ENCODE measurements around the gene LPGAT1.

Gene LPGAT1

DNA sequence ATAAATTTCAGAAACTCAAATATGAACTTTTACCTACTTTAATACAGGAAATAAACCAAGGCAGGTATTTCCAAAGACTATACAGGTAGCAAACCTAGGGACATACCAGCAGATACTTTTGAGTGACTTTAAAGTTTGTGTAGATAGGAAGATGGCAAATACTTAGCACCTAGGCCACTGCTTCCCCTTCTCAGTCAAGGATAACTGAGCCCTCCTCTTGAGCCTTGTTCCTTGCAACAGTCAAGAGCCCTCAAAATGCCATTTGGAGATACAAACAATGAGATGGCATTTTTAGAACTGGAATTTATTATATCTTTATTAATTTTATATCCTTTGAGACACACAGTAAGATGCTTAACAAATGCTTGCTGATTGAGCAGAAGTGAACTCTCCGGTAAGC lies 65.9 kb downstream of the LPGAT1 start:
- no peak overlapping the region for H3K4me3 ChIP-seq (ENCODE audit: low read depth, low read length)

- no peak overlapping the region for H3K4me3 ChIP-seq (ENCODE audit: low read depth, low read length)
Measured at GRCh38 chr1:211762206-211762605, 68.4 kb downstream of the LPGAT1 start.

DNA sequence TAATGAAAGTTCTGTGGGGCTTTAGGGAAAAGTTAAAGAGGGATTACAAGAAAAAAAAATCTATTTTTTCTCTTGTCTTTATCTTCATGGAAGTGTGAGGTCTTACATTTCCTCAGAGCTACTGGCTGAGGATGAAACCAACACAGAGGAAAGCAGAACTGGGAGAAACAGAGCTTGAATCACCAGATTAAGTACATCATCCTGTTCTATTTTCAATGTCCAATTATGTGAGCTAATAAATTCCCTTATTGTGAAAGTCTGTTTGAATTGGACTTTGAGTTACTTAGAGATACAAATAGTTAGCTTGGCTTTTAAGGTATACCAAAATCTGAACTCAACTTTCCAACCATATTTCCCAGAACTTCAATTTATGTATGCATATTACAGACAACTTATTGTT lies 69.2 kb downstream of the LPGAT1 start:
- H3K4me3 ChIP-seq (ENCODE audit: low read depth, low read length), result no peak overlapping the region

- no peak overlapping the region for H3K4me3 ChIP-seq (ENCODE audit: low read depth, low read length)
Measured at GRCh38 chr1:211756471-211757020, 74.0 kb downstream of the LPGAT1 start.

DNA sequence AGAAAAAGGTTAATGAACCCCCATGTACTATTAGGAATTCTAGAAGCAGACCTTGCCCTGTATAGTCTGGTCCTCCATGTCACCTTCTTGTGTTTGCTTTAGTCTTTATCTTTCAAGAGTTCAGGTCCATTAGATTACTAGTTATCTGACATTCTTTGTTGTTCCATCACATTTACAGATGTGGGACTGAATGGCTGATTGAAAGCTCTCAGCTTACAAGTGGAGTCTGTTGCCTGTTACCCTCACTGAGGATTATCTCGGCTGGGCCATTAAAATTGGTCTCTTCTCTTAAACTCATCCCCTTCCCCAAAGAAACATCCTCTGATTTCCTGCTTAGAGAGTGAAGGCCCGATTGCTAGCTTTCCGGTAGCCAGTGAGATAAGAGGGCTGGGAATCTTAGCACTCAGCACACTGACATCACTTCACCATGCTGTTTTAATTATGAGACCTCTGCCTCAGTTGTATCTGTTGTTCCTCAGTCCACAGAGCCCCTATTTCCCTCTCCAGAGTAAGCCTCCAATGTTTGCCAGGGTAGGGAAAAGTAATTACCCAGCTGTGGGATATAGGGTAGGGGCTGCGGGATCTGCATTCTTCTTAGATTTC lies 76.8 kb downstream of the LPGAT1 start:
- H3K4me3 ChIP-seq (ENCODE audit: low read depth, low read length), result no peak overlapping the region

- no peak overlapping the region for H3K4me3 ChIP-seq (ENCODE audit: low read depth, low read length)
Measured at GRCh38 chr1:211752951-211753486, 77.5 kb downstream of the LPGAT1 start.

- no peak overlapping the region for H3K4me3 ChIP-seq (ENCODE audit: low read depth, low read length)
Measured at GRCh38 chr1:211752317-211752716, 78.2 kb downstream of the LPGAT1 start.

GRCh38 chr1:211751438-211751837 lies 79.1 kb downstream of the LPGAT1 start:
- H3K4me3 ChIP-seq (ENCODE audit: low read depth, low read length), result no peak overlapping the region

DNA sequence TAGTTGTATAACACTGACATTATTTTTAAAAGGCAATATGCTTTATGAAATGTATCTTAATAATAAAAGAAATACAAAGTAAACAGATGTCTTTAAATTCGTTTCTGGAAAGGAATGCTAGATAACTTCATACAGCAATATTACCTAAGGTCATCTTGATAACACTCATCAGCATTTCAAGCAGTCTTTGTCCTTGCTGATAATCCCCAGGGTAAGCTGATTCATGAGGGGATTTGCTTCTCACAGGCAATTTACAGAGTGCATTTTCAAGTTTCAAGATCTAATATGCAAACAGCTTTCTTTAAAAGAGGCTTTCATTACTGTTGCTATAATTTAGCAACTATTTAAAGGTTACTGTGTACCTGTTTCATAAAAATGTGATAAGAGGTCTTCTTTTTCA lies 80.0 kb downstream of the LPGAT1 start:
- H3K4me3 ChIP-seq (ENCODE audit: low read depth, low read length), result no peak overlapping the region

GRCh38 chr1:211749251-211749650 lies 81.3 kb downstream of the LPGAT1 start:
- no peak overlapping the region for H3K4me3 ChIP-seq (ENCODE audit: low read depth, low read length)

DNA sequence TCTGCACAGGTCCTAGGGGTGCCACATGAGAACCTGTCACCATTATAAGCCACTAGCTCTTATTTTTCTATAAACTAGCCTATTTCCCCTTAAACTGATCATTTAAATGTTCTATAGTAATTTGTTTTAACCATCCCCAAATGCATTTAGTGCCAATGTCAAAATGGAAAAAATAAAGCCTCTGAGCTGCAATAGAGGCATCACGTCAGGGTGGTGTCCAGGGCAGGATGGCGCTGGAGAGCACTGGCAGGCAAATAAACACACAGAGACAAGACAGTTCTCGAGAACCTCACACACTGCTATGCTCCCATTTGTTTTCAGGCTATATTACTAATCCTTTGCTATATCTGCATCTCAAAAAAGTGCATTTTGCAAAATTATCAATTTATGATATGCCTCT lies 81.8 kb downstream of the LPGAT1 start:
- H3K4me3 ChIP-seq (ENCODE audit: low read depth, low read length), result no peak overlapping the region

DNA sequence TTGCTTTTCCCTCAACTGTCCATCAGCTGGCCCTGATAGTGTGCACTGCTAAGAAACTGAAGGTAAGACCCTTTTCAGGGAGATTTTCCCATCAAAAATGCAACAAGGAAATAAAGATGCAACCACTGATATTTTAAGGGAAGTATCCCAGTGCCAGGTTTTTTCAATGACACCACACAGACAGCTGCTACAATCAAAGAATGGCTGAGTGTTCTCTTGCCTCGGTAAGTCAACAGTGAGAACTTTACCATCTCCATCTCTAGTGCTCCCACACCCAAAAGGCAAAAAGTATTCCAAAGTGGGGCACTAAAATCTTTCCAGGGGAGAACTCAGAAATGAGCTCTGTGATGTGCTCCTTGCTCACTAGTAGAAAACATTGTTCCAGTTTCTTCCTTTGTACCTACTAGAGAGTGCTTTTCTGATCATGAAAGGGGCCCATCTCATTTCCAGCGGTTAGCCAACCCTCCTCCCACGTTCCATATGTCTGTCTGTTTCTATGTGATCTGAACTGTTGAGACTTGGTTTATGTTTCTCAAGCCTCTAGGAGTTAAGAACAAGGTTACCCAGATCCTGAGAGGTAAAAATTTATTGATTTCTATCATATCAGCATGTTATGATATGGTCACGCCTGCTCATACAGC lies 87.6 kb downstream of the LPGAT1 start:
- no peak overlapping the region for H3K4me3 ChIP-seq (ENCODE audit: low read depth, low read length)

DNA sequence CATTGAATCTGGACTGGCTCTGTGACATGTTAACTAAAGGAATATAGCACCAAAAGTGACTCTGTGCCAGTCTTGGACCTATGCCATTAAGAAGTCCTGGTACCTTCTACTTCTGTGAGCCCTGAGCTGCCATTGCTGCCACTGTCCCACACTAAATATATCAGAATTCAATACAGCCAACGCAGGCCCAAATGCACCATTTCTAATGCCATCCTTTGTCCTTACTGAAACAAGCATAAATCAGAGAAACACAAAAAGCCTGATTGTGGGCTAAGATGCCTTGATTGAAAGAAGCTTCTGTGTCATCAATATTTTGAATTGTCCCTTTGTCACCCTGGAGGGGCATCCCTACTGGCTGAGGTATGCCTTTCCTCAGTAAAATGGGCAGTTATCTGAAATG lies 88.3 kb downstream of the LPGAT1 start:
- H3K4me3 ChIP-seq (ENCODE audit: low read depth, low read length), result no peak overlapping the region

DNA sequence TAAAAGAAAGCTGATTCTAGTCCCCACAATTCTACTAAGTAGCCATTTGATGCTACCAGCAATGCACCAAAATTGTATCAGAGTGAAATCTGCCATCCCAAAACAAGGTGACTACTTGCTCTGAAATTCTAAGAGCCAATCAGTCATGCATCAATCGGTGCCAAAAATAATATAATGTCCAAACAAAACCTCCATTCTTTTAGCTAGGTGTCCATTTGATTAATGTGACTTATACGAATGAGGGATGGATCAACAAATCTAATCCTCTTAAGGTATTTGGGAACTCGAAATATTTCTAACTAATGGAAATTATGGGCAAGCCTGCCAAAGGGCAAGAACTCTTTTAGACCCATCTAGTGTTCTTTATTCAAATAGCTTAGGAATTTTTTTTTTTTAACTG lies 88.8 kb downstream of the LPGAT1 start:
- H3K4me3 ChIP-seq (ENCODE audit: low read depth, low read length), result no peak overlapping the region

DNA sequence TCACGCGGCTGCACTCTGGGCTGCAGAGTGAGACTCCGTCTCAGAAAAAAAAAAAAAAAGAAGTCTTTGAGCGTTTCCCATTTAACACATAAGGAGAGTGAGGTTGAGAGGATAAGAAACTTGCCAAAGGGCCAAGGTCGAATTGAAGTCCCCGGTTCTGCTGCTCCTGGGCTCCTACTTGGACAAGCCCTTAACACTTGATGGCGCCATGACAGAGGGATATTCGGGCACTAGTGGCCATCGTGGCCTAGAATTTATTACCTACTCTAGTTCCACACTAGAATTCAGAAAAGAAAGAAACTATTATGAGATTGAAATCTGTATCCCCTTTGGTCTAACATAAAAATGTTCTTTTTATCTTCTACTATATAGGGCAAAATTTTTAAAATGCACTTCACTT lies 89.4 kb downstream of the LPGAT1 start:
- H3K4me3 ChIP-seq (ENCODE audit: low read depth, low read length), result no peak overlapping the region

DNA sequence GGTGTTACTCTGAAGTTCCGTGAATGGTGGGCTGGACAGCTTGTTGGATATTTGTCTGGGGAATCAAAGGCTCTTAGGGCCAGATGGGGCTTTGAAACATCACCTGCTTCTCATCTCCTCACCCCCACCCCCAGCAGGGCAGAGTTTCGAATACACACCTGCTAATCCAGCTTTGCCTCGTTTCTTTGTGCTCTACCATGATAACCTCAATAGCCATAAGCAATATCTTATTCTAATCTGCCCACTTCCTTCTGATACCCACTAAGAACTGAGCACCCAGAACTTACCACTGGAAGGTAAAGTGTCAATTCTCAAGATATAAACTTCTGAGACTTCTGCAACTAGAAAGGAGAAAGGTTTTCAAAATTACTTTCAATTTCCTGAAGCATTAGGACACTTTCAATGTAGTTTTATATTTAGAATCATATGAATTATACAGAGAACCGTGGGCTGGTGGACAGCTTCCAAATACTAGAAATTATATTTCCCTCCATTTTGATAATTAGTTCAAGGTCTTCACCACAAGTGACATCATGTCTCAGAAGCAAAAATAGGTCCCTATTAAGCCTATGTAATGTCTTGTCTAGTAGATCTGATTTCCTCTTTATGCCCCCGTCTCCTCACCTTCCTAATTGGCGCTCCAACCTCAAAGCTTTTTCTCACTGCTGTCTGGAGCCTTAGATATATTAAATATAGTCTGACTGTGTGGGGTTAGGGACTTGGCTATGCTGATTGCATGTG lies 90.7 kb downstream of the LPGAT1 start:
- no peak overlapping the region for H3K4me3 ChIP-seq (ENCODE audit: low read depth, low read length)

GRCh38 chr1:211738691-211739301 lies 91.8 kb downstream of the LPGAT1 start:
- no peak overlapping the region for H3K4me3 ChIP-seq (ENCODE audit: low read depth, low read length)

- H3K4me3 ChIP-seq (ENCODE audit: low read depth, low read length), result no peak overlapping the region
Measured at GRCh38 chr1:211738096-211738690, 92.4 kb downstream of the LPGAT1 start.

- no peak overlapping the region for H3K4me3 ChIP-seq (ENCODE audit: low read depth, low read length)
Measured at GRCh38 chr1:211737115-211738035, 93.2 kb downstream of the LPGAT1 start.

DNA sequence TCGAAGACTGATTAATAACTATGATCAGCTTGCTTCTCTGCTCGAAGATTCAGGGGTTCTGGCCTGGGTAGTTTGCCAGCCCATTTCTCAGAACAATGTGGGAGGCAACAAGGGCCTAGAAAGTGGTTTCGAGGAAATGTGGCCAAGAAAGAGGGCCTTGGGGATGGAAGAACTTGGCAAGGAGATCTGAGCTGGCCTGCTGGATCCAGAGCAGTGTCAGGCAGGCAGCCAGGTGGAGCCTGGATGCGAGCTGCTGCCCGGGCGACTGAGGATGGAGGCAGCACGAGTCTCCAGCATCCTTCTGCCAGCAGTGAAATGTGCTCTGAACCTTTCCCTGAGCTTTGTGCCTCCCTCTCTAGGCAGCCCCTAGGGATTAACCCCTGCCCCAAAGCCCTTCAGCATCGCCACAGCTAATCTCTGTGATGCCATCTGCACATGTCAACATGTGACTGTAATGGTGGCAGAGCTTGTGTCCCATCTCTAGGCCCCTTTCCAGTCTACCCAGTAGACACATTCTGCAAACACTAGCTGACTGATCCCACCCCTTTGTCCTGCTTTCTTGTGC lies 94.1 kb downstream of the LPGAT1 start:
- no peak overlapping the region for H3K4me3 ChIP-seq (ENCODE audit: low read depth, low read length)
